ENCODE data around the gene TMBIM6. TPM values are rescaled to one million over a fixed set of nuclear protein-coding genes. Genes with fewer than 3 reads are reported as not detected.
"Not testable (repeated sequence)": the region's sequence is repeated elsewhere in the genome, so short reads cannot be mapped to it uniquely, and the experiment has no call there.

Gene TMBIM6
- total RNA-seq, 4 donors from 2014 or later = 251 to 408 (median 329) TPM

GRCh38 chr12:49708851-49709250, 32.5 kb upstream of the TMBIM6 start:
- peaks cover 7% of the 10 kb centered on the region for H3K27me3 ChIP-seq
- no peak for ATAC-seq
- no peaks in the 10 kb centered on the region for H3K9me3 ChIP-seq
- H3K27ac ChIP-seq = no peak overlapping the region
- H3K4me3 ChIP-seq = no peak overlapping the region
- WGBS, 2 donors (ENCODE audit: low coverage in 1 of 2) = 80 to 100% methylated on average over 2 to 3 of the region's 3 CpGs
- peaks cover 0 to 34% (median under 1%) of the 10 kb centered on the region in 3 donors for H3K4me1 ChIP-seq
- TF ChIP-seq POLR2AphosphoS5 (IDR thresholded peaks at IDR 0.05) (no peak), EP300 (IDR thresholded peaks at IDR 0.05) (no peak), POLR2A (IDR thresholded peaks at IDR 0.05) (no peak)
- TF ChIP-seq, protein P1, sequence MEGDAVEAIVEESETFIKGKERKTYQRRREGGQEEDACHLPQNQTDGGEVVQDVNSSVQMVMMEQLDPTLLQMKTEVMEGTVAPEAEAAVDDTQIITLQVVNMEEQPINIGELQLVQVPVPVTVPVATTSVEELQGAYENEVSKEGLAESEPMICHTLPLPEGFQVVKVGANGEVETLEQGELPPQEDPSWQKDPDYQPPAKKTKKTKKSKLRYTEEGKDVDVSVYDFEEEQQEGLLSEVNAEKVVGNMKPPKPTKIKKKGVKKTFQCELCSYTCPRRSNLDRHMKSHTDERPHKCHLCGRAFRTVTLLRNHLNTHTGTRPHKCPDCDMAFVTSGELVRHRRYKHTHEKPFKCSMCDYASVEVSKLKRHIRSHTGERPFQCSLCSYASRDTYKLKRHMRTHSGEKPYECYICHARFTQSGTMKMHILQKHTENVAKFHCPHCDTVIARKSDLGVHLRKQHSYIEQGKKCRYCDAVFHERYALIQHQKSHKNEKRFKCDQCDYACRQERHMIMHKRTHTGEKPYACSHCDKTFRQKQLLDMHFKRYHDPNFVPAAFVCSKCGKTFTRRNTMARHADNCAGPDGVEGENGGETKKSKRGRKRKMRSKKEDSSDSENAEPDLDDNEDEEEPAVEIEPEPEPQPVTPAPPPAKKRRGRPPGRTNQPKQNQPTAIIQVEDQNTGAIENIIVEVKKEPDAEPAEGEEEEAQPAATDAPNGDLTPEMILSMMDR (IDR thresholded peaks at IDR 0.05) = no peak
- no peaks in the 10 kb centered on the region for H3K36me3 ChIP-seq

DNA sequence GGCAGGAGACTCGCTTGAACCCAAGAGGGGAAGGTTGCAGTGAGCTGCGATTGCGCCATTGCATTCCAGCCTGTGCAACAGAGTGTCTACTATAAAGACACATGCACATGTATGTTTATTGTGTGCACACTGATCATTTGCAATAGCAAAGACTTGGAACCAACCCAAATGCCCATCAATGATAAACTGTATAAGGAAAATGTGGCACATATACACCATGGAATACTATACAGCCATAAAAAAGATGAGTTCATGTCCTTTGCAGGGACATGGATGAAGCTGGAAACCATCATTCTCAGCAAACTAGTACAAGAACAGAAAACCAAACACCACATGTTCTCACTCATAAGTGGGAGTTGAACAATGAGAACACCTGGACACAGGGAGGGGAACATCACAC, 27.4 kb upstream of the TMBIM6 start:
- not testable (repeated sequence) for H3K36me3 ChIP-seq, H3K4me1 ChIP-seq, H3K4me3 ChIP-seq, H3K9me3 ChIP-seq, H3K27ac ChIP-seq, ATAC-seq
- 88 to 100% methylated on average over 3 of the region's 3 CpGs for WGBS, 2 donors (ENCODE audit: low coverage in 1 of 2)
- peaks cover 44% of the 10 kb centered on the region for H3K27me3 ChIP-seq

GRCh38 chr12:49716553-49716952, 24.8 kb upstream of the TMBIM6 start:
- TF ChIP-seq POLR2AphosphoS5 (IDR thresholded peaks at IDR 0.05) (no peak), POLR2A (IDR thresholded peaks at IDR 0.05) (no peak), EP300 (IDR thresholded peaks at IDR 0.05) (no peak)
- TF ChIP-seq, protein P1 (IDR thresholded peaks at IDR 0.05) = no peak
- H3K27ac ChIP-seq = no peak overlapping the region
- no peak for ATAC-seq
- H3K27me3 ChIP-seq = peaks cover 44% of the 10 kb centered on the region
- H3K4me1 ChIP-seq = no peaks in the 10 kb centered on the region
- H3K36me3 ChIP-seq = no peaks in the 10 kb centered on the region
- WGBS, 2 donors (ENCODE audit: low coverage in 1 of 2) = 79 to 80% methylated on average over 1 to 2 of the region's 2 CpGs
- no peaks in the 10 kb centered on the region for H3K9me3 ChIP-seq
- H3K4me3 ChIP-seq = no peak overlapping the region

DNA sequence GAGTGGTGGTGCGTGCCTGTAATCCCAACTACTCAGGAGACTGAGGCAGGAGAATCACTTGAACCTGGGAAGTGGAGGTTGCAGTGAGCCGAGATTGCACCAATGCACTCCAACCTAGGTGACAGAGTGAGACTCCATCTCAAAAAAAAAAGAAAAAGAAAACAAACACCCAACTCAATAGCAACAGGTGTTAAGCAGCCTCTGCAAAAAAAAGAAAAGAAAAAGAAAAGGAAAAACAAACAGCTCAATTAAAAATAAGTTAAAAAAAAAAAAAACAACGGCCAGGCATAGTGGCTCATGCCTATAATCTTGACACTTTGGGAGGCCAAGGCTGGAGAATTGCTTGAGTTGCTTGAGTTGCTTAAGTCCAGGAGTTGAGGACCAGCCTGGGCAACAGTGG, 23.6 kb upstream of the TMBIM6 start:
- H3K4me3 ChIP-seq, ATAC-seq, H3K9me3 ChIP-seq, H3K36me3 ChIP-seq, H3K4me1 ChIP-seq, H3K27ac ChIP-seq: not testable (repeated sequence)
- 60 to 100% methylated on average over 1 of the region's 3 CpGs for WGBS, 2 donors (ENCODE audit: low coverage in 1 of 2)
- H3K27me3 ChIP-seq = peaks cover 44% of the 10 kb centered on the region

GRCh38 chr12:49720214-49720613, 21.1 kb upstream of the TMBIM6 start:
- H3K36me3 ChIP-seq = no peaks in the 10 kb centered on the region
- no peak overlapping the region for H3K4me3 ChIP-seq
- H3K4me1 ChIP-seq = no peaks in the 10 kb centered on the region
- no peak overlapping the region for H3K27ac ChIP-seq
- no peak for TF ChIP-seq POLR2A (IDR thresholded peaks at IDR 0.05)
- no peak for TF ChIP-seq EP300 (IDR thresholded peaks at IDR 0.05)
- TF ChIP-seq, protein P1 (IDR thresholded peaks at IDR 0.05) = no peak
- TF ChIP-seq POLR2AphosphoS5 (IDR thresholded peaks at IDR 0.05) = no peak
- peaks cover 32% of the 10 kb centered on the region for H3K27me3 ChIP-seq
- H3K9me3 ChIP-seq = no peaks in the 10 kb centered on the region
- 36 to 42% methylated on average over 1 of the region's 1 CpG for WGBS, 2 donors (ENCODE audit: low coverage in 1 of 2)
- no peak for ATAC-seq

DNA sequence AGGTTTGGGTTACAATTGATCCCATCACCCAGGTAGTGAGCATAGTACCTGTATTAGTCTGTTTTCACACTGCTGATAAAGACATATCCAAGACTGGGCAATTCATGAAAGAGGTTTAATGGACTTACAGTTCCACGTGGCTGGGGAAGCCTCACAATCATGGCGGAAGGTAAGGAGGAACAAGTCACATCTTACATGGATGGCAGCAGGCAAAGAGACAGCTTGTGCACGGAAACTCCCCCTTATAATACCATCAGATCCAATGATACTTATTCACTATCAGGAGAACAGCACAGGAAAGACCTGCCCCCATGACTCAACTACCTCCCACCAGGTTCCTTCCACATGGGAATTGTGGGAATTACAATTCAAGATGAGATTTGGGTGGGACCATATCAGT, 20.0 kb upstream of the TMBIM6 start:
- not testable (repeated sequence) for ATAC-seq, H3K27ac ChIP-seq, H3K9me3 ChIP-seq, H3K4me3 ChIP-seq, H3K4me1 ChIP-seq, H3K36me3 ChIP-seq
- 76% methylated on average over 3 of the region's 3 CpGs; no CpG with 5 or more reads in 1 of the 2 donors for WGBS, 2 donors (ENCODE audit: low coverage in 1 of 2)
- H3K27me3 ChIP-seq = peaks cover 26% of the 10 kb centered on the region

GRCh38 chr12:49728446-49728845, 12.9 kb upstream of the TMBIM6 start:
- H3K4me3 ChIP-seq = no peak overlapping the region
- no peaks in the 10 kb centered on the region for H3K9me3 ChIP-seq
- no peak for TF ChIP-seq POLR2AphosphoS5 (IDR thresholded peaks at IDR 0.05)
- TF ChIP-seq, protein P1 (IDR thresholded peaks at IDR 0.05) = no peak
- no peak for TF ChIP-seq POLR2A (IDR thresholded peaks at IDR 0.05)
- TF ChIP-seq EP300 (IDR thresholded peaks at IDR 0.05) = no peak
- no peak overlapping the region for H3K27ac ChIP-seq
- ATAC-seq = no peak
- no peaks in the 10 kb centered on the region for H3K36me3 ChIP-seq
- WGBS, 2 donors (ENCODE audit: low coverage in 1 of 2) = 86 to 93% methylated on average over 3 of the region's 3 CpGs
- H3K27me3 ChIP-seq = peaks cover 14% of the 10 kb centered on the region
- H3K4me1 ChIP-seq = no peaks in the 10 kb centered on the region
